DOHH2 (cell line): Measurements from ENCODE around the gene CABP4.

Experiments
- CTCF ChIP-seq: fragments of 200-600 bp; sonication (generic); IDR thresholded peaks from one replicate; pipeline ENCODE4 v1.5.1; 2014; ENCODE audit warnings: antibody characterized with exemption, mild to moderate bottlenecking, low read depth, low read length; ENCODE audit not compliant: poor library complexity, severe bottlenecking
- EZH2phosphoT487 ChIP-seq: fragments of 200-600 bp; sonication (generic); IDR thresholded peaks from 2 replicates; pipeline ENCODE4 v1.6.1; 2017; ENCODE audit warnings: borderline replicate concordance, mild to moderate bottlenecking, antibody characterized with exemption, low read length, moderate library complexity, mixed read lengths

GRCh38 chr11:67495234-67496005, 40.3 kb downstream of the CABP4 start:
- no peak for TF ChIP-seq CTCF
- no peak for TF ChIP-seq EZH2phosphoT487
